Trophoblast cell (in vitro differentiated cells and primary cell): ENCODE data around the gene HNF4A.

Experiments used
- DNase-seq, 2 donors: peaks; one replicate each; pipeline ENCODE4 v3.0.0-alpha.2; 2016
- H2AFZ ChIP-seq: 2 replicates; pipeline ENCODE4 v1.6.1; 2013; ENCODE audit warnings: low read length, moderate library complexity, mild to moderate bottlenecking; ENCODE audit not compliant: insufficient read depth, poor library complexity
- H2AK5ac ChIP-seq: 2 replicates; pipeline ENCODE4 v1.6.1; 2013; ENCODE audit warnings: mild to moderate bottlenecking, low read length
- H2BK120ac ChIP-seq: 2 replicates; pipeline ENCODE4 v1.6.1; 2013; ENCODE audit warnings: low read length, mild to moderate bottlenecking, moderate library complexity; ENCODE audit not compliant: insufficient read depth, poor library complexity
- H2BK12ac ChIP-seq: 2 replicates; pipeline ENCODE4 v1.6.1; 2013; ENCODE audit warnings: mild to moderate bottlenecking, low read length, moderate library complexity
- H2BK5ac ChIP-seq: 2 replicates; pipeline ENCODE4 v1.6.1; 2013; ENCODE audit warnings: low read length, low read depth, moderate library complexity, mild to moderate bottlenecking; ENCODE audit not compliant: poor library complexity
- H3K14ac ChIP-seq: 2 replicates; pipeline ENCODE4 v1.6.1; 2013; ENCODE audit warnings: mild to moderate bottlenecking, low read length
- H3K18ac ChIP-seq: 2 replicates; pipeline ENCODE4 v1.6.1; 2013; ENCODE audit warnings: mild to moderate bottlenecking, low read length
- H3K23ac ChIP-seq: 2 replicates; pipeline ENCODE4 v1.6.1; 2013; ENCODE audit warnings: low read length
- H3K27ac ChIP-seq: 2 replicates; pipeline ENCODE4 v1.5.1; 2013; ENCODE audit warnings: low read depth, mild to moderate bottlenecking, inconsistent platforms, low read length, moderate library complexity
- H3K27me3 ChIP-seq: 2 replicates; pipeline ENCODE4 v1.6.1; 2013; ENCODE audit warnings: inconsistent platforms, mild to moderate bottlenecking, low read length, moderate library complexity; ENCODE audit not compliant: insufficient read depth
- H3K36me3 ChIP-seq, 2 experiments: 1 replicate in 1 of 2; 2 replicates in 1 of 2; pipeline ENCODE4 v1.6.1; 2013; ENCODE audit warnings: low read length in 2 of 2, mild to moderate bottlenecking in 2 of 2, moderate library complexity in 1 of 2; ENCODE audit not compliant: insufficient read depth in 2 of 2, control insufficient read depth in 1 of 2
- H3K4ac ChIP-seq: 2 replicates; pipeline ENCODE4 v1.6.1; 2013; ENCODE audit warnings: low read depth, mild to moderate bottlenecking, low read length, moderate library complexity
- H3K4me1 ChIP-seq, 2 experiments: 1 replicate in 1 of 2; 2 replicates in 1 of 2; pipeline ENCODE4 v1.6.1; 2013; ENCODE audit warnings: low read length in 2 of 2, mild to moderate bottlenecking in 2 of 2, moderate library complexity in 1 of 2; ENCODE audit not compliant: insufficient read depth in 2 of 2, control insufficient read depth in 1 of 2
- H3K4me2 ChIP-seq: 2 replicates; pipeline ENCODE4 v1.6.1; 2013; ENCODE audit warnings: inconsistent platforms, mild to moderate bottlenecking, low read length, moderate library complexity
- H3K4me3 ChIP-seq: 2 replicates; pipeline ENCODE4 v1.5.1; 2013; ENCODE audit warnings: mild to moderate bottlenecking, low read depth, low read length, inconsistent platforms
- H3K79me1 ChIP-seq: one replicate; pipeline ENCODE4 v1.6.1; 2013; ENCODE audit warnings: low read length
- H3K79me2 ChIP-seq: 2 replicates; pipeline ENCODE4 v1.6.1; 2013; ENCODE audit warnings: low read length, mild to moderate bottlenecking; ENCODE audit not compliant: control insufficient read depth, insufficient read depth, poor library complexity
- H3K9ac ChIP-seq: 2 replicates; pipeline ENCODE4 v1.6.1; 2013; ENCODE audit warnings: mild to moderate bottlenecking, low read length
- H3K9me3 ChIP-seq: 2 replicates; pipeline ENCODE4 v1.6.1; 2013; ENCODE audit warnings: low read depth, mild to moderate bottlenecking, control low read depth, inconsistent platforms, low read length; ENCODE audit not compliant: insufficient read depth
- H4K12ac ChIP-seq: 2 replicates; pipeline ENCODE4 v1.6.1; 2013; ENCODE audit warnings: low read depth, mild to moderate bottlenecking, low read length, moderate library complexity
- H4K8ac ChIP-seq: 2 replicates; pipeline ENCODE4 v1.6.1; 2013; ENCODE audit warnings: low read depth, mild to moderate bottlenecking, low read length, moderate library complexity
- H4K91ac ChIP-seq: one replicate; pipeline ENCODE4 v1.6.1; 2013; ENCODE audit warnings: low read depth, mild to moderate bottlenecking, low read length, moderate library complexity
- WGBS: extraction: QIAGEN DNeasy Blood & Tissue Kit; methylation state at CpG from one replicate; pipeline ENCODE4 v1.1.7; 2013; ENCODE audit warnings: missing lambda C conversion rate; ENCODE audit not compliant: insufficient read length, insufficient coverage; ENCODE audit errors: extremely low coverage; 5-methylcytosine and 5-hydroxymethylcytosine counted together

HNF4A gene

GRCh38 chr20:44350567-44350966, 4.9 kb upstream of the HNF4A start:
- Histone ChIP-seq H2BK120ac (no peak overlapping the region), H3K9ac (no peak overlapping the region), H4K12ac (no peak overlapping the region), H2BK12ac (no peak overlapping the region), H3K79me2 (no peaks in the 10 kb centered on the region), H3K27me3 (no peaks in the 10 kb centered on the region), H3K23ac (no peak overlapping the region), H3K27ac (no peak overlapping the region), H4K8ac (no peak overlapping the region), H2AFZ (no peak overlapping the region), H3K4me1 (peaks cover 6% of the 10 kb centered on the region in 2 experiments), H3K79me1 (no peaks in the 10 kb centered on the region), H4K91ac (no peak overlapping the region), H3K18ac (no peak overlapping the region), H2BK5ac (no peak overlapping the region), H3K4me2 (no peak overlapping the region), H3K14ac (no peak overlapping the region), H3K4me3 (no peak overlapping the region), H3K9me3 (no peaks in the 10 kb centered on the region), H3K4ac (no peak overlapping the region), H2AK5ac (no peak overlapping the region), H3K36me3 (no peaks in the 10 kb centered on the region)
- DNase-seq, result no peak
- no CpG with 5 or more reads among the region's 6 CpGs for WGBS

- Histone ChIP-seq H3K4me1 (peaks cover 6% of the 10 kb centered on the region in 2 experiments), H3K14ac (no peak overlapping the region), H2BK120ac (no peak overlapping the region), H3K4me3 (no peak overlapping the region), H3K79me2 (no peaks in the 10 kb centered on the region), H4K8ac (no peak overlapping the region), H4K91ac (no peak overlapping the region), H2BK12ac (no peak overlapping the region), H3K4ac (no peak overlapping the region), H3K18ac (no peak overlapping the region), H3K27ac (no peak overlapping the region), H3K9me3 (no peaks in the 10 kb centered on the region), H3K9ac (no peak overlapping the region), H3K4me2 (no peak overlapping the region), H2BK5ac (no peak overlapping the region), H4K12ac (no peak overlapping the region), H2AK5ac (no peak overlapping the region), H3K79me1 (no peaks in the 10 kb centered on the region), H2AFZ (no peak overlapping the region), H3K27me3 (no peaks in the 10 kb centered on the region), H3K23ac (no peak overlapping the region), H3K36me3 (no peaks in the 10 kb centered on the region)
- DNase-seq, result no peak
- no CpG with 5 or more reads among the region's 6 CpGs for WGBS
Measured at GRCh38 chr20:44354979-44355497, 461 bp upstream of the HNF4A start.

- Histone ChIP-seq H4K8ac (no peak overlapping the region), H2AFZ (no peak overlapping the region), H3K9me3 (no peaks in the 10 kb centered on the region), H4K12ac (no peak overlapping the region), H3K9ac (no peak overlapping the region), H3K27me3 (no peaks in the 10 kb centered on the region), H4K91ac (no peak overlapping the region), H2BK5ac (no peak overlapping the region), H3K36me3 (no peaks in the 10 kb centered on the region), H2BK120ac (no peak overlapping the region), H3K79me2 (no peaks in the 10 kb centered on the region), H3K4me1 (peaks cover 6% of the 10 kb centered on the region in 2 experiments), H3K79me1 (no peaks in the 10 kb centered on the region), H3K27ac (no peak overlapping the region), H3K23ac (no peak overlapping the region), H2BK12ac (no peak overlapping the region), H3K18ac (no peak overlapping the region), H3K14ac (no peak overlapping the region), H2AK5ac (no peak overlapping the region), H3K4me2 (no peak overlapping the region), H3K4me3 (no peak overlapping the region), H3K4ac (no peak overlapping the region)
- no CpG with 5 or more reads among the region's 14 CpGs for WGBS
- DNase-seq, result no peak
Measured at GRCh38 chr20:44356353-44356723, 839 bp downstream of the HNF4A start.

- Histone ChIP-seq H3K79me2 (no peaks in the 10 kb centered on the region), H3K27me3 (no peaks in the 10 kb centered on the region), H2AK5ac (no peak overlapping the region), H3K9ac (no peak overlapping the region), H3K4me1 (peaks cover 5 to 6% of the 10 kb centered on the region in 2 experiments), H3K79me1 (no peaks in the 10 kb centered on the region), H3K36me3 (no peaks in the 10 kb centered on the region), H3K4me2 (no peak overlapping the region), H3K23ac (peak overlapping the region; percentile 7), H2BK5ac (no peak overlapping the region), H3K27ac (no peak overlapping the region), H2AFZ (no peak overlapping the region), H3K9me3 (no peaks in the 10 kb centered on the region), H3K4me3 (no peak overlapping the region), H2BK120ac (no peak overlapping the region), H2BK12ac (no peak overlapping the region), H3K18ac (no peak overlapping the region), H3K14ac (no peak overlapping the region), H4K8ac (no peak overlapping the region), H4K91ac (no peak overlapping the region), H4K12ac (no peak overlapping the region), H3K4ac (no peak overlapping the region)
- DNase-seq, result no peak
- WGBS, result no CpG with 5 or more reads among the region's 2 CpGs
Measured at GRCh38 chr20:44357020-44357419, 1.5 kb downstream of the HNF4A start.
